HG03558 (cell line): ENCODE measurements around the gene INTS6L.

ENCODE experiments used
- ATAC-seq: cut with Tn5 transposase; IDR thresholded peaks from one replicate; pipeline ENCODE4 v1.9.1; 2021; ENCODE audit warnings: moderate number of reproducible peaks; ENCODE audit not compliant: unreplicated experiment; ENCODE audit errors: extremely low read depth

INTS6L gene, protein sequence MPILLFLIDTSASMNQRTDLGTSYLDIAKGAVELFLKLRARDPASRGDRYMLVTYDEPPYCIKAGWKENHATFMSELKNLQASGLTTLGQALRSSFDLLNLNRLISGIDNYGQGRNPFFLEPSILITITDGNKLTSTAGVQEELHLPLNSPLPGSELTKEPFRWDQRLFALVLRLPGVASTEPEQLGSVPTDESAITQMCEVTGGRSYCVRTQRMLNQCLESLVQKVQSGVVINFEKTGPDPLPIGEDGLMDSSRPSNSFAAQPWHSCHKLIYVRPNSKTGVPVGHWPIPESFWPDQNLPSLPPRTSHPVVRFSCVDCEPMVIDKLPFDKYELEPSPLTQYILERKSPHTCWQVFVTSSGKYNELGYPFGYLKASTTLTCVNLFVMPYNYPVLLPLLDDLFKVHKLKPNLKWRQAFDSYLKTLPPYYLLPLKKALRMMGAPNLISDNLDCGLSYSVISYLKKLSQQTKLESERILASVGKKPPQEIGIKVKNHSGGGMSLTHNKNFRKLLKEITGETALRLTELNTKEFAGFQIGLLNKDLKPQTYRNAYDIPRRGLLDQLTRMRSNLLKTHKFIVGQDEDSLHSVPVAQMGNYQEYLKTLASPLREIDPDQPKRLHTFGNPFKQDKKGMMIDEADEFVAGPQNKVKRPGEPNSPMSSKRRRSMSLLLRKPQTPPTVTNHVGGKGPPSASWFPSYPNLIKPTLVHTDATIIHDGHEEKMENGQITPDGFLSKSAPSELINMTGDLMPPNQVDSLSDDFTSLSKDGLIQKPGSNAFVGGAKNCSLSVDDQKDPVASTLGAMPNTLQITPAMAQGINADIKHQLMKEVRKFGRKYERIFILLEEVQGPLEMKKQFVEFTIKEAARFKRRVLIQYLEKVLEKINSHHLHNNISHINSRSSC

DNA sequence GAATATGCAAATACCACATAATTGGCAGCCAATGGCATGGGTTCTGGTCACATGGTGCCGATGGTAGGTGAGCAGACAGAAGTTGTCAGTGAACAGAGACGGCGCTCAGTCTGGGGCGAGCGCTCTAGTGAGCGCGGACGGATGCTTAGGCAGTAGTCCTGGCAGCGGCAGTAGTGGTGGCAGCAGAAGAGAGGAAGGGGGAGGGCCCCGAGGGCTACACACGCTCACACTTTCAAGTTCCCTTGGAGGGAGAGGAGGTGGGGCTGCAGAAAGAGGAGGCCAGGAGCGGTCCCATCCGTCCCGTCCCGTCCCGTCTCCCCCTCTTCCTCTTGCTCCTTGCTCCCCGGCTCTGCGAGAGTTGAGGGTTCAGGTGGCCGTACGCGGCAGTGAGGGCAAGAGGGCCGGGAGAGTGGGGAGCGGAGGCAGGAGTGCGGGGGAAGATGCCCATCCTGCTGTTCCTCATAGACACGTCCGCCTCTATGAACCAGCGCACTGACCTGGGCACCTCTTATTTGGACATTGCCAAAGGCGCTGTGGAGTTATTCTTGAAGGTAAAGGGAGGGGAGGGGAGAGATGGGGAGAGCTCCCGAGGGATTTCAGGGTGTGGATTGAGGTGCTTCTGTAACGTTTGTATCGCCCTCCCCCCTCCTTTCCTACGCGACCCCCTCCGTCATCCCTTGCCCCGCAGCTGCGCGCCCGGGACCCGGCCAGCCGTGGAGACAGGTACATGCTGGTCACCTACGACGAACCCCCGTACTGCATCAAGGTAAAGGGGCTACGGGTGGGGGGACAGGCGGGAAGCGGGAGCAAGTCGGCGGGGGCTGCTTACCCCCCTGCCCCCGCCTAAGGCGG, at the start of gene INTS6L:
Gene INTS6L (plus strand): TSS at position 108 of the 852 bp plus-strand sequence. CDS start 333 bp downstream, at position 441.
- ATAC-seq: peak; percentile 88

GRCh38 chrX:135476378-135476777, 44.1 kb upstream of the INTS6L start:
- ATAC-seq: no peak

DNA sequence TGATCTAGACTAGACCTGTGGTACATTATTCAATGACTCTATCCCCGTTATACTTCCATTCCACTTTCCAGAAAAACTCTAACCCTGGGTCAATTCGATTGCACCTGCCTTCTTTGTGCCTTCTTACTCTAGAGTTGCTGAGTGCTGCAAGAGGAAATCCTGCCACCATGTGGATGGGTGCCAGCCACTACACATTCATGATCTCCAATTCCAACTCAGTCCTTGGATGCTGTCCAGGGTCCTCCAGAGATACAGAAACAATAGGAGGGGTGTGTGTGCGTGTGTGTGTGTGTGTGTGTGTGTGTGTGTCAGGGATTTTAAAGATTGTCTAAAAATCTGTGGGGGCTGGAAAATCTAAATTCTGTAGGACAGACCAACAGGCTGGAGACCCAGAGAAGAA, 42.9 kb upstream of the INTS6L start:
- no peak for ATAC-seq

- no peak for ATAC-seq
Measured at GRCh38 chrX:135480076-135480475, 40.4 kb upstream of the INTS6L start.

DNA sequence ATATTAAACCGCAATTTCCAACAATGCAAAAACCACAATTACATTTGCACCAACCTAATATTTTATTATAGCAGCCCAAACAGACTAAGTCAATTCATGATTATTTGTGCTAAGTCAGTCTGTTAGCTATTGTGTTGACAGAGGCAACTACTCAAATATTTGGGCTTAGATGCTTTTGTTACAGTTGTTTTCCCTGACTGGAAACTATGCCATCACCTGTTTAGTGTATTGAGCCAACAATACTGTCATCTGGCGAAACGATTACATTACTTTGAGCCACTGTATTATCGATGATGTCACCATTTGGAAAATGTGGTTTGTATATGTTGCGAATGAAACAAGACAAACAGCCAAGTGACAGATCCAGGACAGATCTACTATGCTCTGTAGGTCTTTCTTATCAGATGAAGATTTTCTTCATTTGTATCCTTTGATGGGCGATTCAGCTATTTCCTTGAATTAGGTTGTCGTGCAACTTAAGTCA, 38.7 kb upstream of the INTS6L start:
- ATAC-seq: no peak

GRCh38 chrX:135484641-135485289, 35.7 kb upstream of the INTS6L start:
- ATAC-seq: no peak

DNA sequence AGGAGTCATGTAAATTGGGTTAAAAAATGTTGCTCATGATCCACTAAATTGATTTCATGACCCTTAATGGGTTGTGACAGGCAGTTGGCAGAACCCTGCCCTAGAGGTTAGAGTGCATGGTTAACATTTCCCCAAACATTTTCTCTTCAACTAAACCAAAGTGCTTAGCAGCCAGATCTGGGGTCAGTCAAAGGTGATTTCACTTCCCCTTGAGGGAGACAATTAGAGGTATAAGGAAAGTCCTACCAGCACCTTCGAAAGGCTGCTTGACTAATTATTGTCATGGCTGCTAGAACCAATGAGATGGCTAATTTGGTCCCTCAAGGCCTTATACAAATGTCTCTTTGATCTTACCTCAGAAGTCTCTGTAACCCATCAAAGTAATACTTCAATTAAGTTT, 30.9 kb upstream of the INTS6L start:
- ATAC-seq: peak; percentile 84

- ATAC-seq: no peak
Measured at GRCh38 chrX:135490979-135491514, 29.4 kb upstream of the INTS6L start.

DNA sequence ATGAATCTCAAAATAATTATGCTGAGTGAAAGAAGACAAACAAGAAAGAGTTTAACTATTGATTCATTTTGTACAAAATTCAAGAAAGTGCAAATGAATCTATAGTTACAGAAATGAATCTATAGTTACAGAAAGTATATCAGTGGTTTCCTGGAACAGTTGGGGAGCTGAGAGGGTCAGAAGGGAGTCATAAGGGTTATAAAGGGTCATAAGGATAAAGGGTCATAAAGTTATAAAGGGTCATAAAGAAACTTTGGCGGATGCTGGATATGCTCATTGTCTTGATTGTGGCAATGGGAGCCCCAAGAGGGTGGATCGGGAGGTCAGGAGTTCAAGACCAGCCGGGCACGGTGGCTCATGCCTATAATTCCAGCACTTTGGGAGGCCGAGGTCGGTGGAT, 26.0 kb upstream of the INTS6L start:
- ATAC-seq: no peak

DNA sequence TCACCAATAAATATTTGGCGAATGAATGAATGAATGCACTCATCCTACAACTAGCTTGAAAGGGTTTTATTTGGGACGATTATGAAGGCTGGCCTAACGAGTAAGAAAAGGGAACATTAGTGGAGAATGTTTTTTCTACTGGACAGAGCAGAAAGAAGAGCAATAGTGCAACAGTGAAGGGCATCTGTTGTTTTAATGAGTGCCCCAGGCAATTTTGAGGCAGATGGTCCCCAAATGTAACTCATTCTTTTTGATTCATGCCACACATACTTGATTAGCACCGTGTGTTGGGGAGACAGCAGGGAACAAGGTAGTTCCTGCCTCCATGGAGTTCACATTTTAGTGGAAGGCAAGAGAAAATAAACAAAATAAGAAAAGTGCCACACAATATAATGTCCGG, 22.7 kb upstream of the INTS6L start:
- no peak for ATAC-seq

- ATAC-seq: no peak
Measured at GRCh38 chrX:135498236-135498635, 22.2 kb upstream of the INTS6L start.

DNA sequence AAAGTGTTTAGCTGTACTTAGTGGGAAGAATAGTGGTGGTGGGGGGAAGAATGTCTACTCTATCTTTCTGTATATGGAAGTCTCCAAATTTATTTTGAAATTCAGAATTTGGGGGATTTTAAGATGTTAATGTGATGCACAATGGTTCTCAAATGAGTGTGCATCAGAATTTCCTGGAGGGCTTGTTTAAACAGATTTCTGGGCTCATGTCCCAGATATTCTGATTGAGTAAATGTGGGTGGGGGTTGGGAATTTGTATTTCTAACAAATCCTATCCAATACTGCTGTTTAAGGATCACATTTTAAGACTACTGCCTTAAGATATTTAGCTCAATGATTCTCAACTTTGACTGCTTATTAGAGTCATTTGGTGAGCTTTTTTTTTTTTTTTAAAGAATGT, 15.1 kb upstream of the INTS6L start:
- no peak for ATAC-seq

DNA sequence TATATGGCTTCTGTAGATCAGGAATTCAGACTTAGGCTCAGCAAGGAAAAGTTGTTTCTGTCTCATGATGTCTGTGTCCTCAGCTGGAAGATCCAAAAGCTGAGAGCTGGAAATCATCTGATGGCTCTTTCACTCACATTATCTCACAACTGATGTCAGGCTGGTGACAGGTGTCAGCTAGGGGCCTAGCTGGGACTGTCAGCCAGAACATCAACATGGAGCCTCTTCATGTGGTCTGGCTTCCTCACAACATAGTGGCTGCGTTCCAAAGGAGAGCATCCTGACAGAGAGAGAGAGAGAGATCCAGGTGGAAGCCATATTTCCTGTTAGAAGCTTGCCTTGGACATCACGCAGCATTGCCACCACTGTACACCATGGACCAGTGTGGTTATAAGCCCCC, 10.6 kb upstream of the INTS6L start:
- ATAC-seq: no peak

DNA sequence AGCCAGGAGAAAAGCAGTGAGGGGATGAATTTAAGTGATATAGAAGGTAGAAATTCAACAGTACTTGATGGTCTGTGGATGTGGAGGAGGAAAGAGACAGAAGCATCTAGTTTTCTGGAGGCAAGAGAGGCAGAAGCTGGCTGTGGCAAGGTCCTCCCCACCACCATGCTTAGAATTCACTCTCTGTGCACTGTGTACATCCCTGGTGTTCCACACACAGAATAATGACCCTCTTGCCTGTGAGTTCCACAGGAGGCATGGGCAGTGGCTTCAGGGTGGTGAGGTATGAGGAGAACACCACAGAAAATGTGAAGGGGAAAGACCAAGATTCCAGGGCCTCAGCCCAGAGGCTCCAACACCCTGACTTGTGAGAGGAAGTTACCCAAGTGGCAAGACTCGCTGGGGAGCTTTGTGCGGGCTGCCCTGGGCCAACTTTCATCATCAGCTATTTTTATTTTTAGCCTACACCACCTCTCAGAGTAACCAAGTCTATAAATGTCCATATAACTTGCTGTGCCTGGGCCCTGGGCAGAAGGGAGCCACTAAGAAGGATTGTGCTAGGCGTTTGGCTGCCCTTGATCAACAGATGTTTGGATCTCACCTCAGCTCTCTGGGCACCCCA, 7.8 kb upstream of the INTS6L start:
- no peak for ATAC-seq

- ATAC-seq: no peak
Measured at GRCh38 chrX:135513130-135513515, 7.3 kb upstream of the INTS6L start.

- ATAC-seq: no peak
Measured at GRCh38 chrX:135516376-135516775, 4.1 kb upstream of the INTS6L start.

DNA sequence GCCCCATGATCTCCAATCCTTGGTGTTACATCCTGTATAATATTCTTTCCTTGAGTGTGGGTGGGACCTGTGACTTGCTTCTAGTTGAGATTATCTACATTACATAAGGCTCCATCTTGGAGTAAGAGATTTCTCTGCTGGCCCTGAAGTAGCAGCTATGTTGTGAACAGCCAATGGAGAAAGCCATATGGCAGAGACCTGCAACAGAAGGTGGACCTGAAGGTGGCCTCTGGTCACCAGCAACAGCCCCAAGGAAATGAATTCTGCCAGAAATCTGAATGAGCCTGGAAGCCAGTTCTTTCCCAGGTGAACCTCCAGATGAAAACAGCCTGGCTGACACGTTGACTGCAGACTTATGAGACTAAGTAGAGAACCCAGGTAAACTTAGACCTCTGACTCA, 2.3 kb upstream of the INTS6L start:
- no peak for ATAC-seq

- no peak for ATAC-seq
Measured at GRCh38 chrX:135520022-135520552, 373 bp upstream of the INTS6L start.
